Brain microvascular endothelial cell (primary cell): ENCODE results near the gene DYNLT4.
"Not testable (repeated sequence)": the region's sequence is repeated elsewhere in the genome, so short reads cannot be mapped to it uniquely, and the experiment has no call there.

Experiments
- DNase-seq: peaks from one replicate; pipeline ENCODE4 v3.0.0-alpha.2; 2020
- H3K27ac ChIP-seq: fragments of 250-450 bp; sonication (Bioruptor Pico); 2 replicates; pipeline ENCODE4 v1.5.1; 2020; ENCODE audit warnings: mild to moderate bottlenecking, moderate library complexity
- H3K27me3 ChIP-seq: fragments of 250-450 bp; sonication (Bioruptor Pico); replicated peaks from 2 replicates; pipeline ENCODE4 v1.5.1; 2020; ENCODE audit warnings: mild to moderate bottlenecking
- H3K36me3 ChIP-seq: fragments of 250-450 bp; sonication (Bioruptor Pico); replicated peaks from 2 replicates; pipeline ENCODE4 v1.5.1; 2020; ENCODE audit warnings: mild to moderate bottlenecking
- H3K4me3 ChIP-seq: 2 replicates; pipeline ENCODE4 v1.5.1; 2011; ENCODE audit warnings: low read depth, mild to moderate bottlenecking, control low read depth, low read length, moderate library complexity
- in situ Hi-C: cut with HindIII; loops from 2 replicates; pipeline ENCODE4 v1.10.0; 2017; ENCODE audit warnings: low sequenced_read_pairs, low pct_ligation_motif_present
- TF ChIP-seq, protein P1 (sequence below): IDR thresholded peaks from 2 replicates; pipeline ENCODE4 v1.5.1; 2011; ENCODE audit warnings: low read depth, mild to moderate bottlenecking, moderate library complexity, low read length, control low read depth, inconsistent platforms; ENCODE audit errors: missing control alignments

Gene DYNLT4

DNA sequence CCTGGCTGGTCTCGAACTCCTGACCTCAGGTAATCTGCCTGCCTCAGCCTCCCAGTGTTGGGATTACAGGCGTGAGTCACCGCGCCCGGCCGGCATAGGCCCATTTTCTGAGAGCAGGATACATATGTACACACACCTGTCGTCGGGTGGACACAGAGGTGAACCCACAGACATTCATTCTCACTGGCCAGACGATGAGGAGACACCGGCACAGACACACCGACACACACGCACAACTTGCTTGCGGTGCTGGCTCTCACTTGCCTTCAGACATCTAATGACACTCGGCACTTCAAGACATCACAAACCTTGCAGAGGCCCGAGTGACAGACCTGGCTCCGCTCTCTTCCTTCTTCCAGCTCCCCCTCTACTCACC, 35.3 kb upstream of the DYNLT4 start:
- no peaks in the 10 kb centered on the region for H3K27me3 ChIP-seq
- H3K36me3 ChIP-seq: no peaks in the 10 kb centered on the region
- H3K4me3 ChIP-seq: peak overlapping the region; percentile 60
- DNase-seq: no peak
- TF ChIP-seq, protein P1, sequence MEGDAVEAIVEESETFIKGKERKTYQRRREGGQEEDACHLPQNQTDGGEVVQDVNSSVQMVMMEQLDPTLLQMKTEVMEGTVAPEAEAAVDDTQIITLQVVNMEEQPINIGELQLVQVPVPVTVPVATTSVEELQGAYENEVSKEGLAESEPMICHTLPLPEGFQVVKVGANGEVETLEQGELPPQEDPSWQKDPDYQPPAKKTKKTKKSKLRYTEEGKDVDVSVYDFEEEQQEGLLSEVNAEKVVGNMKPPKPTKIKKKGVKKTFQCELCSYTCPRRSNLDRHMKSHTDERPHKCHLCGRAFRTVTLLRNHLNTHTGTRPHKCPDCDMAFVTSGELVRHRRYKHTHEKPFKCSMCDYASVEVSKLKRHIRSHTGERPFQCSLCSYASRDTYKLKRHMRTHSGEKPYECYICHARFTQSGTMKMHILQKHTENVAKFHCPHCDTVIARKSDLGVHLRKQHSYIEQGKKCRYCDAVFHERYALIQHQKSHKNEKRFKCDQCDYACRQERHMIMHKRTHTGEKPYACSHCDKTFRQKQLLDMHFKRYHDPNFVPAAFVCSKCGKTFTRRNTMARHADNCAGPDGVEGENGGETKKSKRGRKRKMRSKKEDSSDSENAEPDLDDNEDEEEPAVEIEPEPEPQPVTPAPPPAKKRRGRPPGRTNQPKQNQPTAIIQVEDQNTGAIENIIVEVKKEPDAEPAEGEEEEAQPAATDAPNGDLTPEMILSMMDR: no peak
- no peak overlapping the region for H3K27ac ChIP-seq
- in situ Hi-C loops: no loop called here

DNA sequence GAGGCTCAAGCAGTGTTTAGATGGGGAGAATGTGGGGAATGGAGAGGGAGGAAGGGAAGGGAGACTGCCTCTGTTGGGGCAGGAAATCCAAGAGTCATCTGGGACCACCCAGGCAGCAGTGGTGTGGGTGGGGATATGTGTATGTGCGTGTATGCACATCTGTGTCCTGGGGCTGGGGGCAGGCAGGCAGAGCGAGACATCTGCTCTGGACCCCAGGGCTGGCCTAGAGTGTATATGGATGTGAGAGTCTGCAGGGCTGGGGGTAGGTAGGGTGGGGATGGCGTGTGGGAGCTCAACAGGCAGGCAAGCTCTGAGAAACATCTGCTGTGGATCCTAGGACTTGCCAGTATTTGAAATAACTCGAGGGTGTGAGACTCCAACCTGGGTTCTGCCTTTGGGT, 32.4 kb upstream of the DYNLT4 start:
- Histone ChIP-seq H3K4me3 (no peak overlapping the region), H3K36me3 (no peaks in the 10 kb centered on the region), H3K27ac (no peak overlapping the region), H3K27me3 (no peaks in the 10 kb centered on the region)
- DNase-seq: no peak
- TF ChIP-seq, protein P1: no peak
- in situ Hi-C loops: no loop called here

DNA sequence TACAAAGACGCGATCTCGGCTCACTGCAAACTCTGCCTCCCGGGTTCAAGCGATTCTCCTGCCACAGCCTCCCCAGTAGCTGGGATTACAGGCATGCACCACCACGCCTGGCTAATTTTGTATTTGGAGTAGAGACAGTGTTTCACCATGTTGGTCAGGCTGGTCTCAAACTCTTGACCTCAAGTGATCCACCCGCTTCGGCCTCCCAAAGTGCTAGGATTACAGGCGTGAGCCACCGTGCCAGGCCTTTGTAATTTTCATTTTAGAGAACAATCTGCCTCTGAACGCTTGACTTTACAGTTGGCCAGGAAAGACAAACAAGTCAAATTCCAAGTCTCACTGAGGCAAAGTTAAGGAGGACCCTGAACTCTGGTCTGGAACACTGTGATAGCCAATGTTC, 31.1 kb upstream of the DYNLT4 start:
- H3K27me3 ChIP-seq, H3K36me3 ChIP-seq, in situ Hi-C loops, H3K27ac ChIP-seq, H3K4me3 ChIP-seq, DNase-seq: not testable (repeated sequence)

DNA sequence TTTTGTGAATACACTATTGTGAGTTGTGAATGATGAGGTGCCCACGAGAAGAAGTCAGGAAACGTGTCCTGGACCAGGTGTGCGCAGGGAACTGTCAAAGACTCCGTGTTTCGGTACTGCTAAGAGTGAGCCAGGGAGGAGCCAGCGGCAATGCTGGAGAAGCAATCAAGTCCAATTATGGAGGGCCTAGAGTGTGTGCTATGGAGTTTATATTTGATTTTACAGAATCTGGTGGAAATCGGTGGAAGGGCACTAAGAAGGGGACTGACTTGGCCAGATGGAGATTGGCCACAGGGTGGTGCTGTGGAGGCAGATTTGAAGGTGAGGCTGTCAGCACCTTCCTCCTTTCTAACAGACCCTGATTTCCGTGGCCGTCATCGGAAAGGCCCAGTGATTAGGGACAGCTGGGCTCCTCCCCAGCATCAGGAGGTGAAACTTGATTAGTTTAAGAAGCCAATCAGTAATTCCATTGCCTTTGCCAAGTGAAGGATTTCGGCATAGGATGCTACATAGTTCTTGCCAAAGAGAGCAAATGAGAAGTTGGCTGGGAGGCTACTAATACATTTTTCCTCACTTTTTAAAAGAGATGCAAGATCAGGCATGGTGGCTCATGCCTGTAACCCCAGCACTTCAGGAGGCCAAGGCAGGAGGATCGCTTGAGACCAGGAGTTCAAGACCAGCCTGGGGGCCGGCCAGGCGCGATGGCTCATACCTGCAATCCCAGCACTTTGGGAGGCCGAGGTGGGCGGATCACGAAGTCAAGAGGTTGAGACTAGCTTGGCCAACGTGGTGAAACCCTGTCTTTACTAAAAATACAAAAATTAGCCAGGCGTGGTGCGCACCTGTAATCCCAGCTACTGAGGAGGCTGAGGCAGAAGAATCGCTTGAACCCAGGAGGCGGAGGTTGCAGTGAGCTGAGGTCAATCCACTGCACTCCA, 28.9 kb upstream of the DYNLT4 start:
- no peak overlapping the region for H3K4me3 ChIP-seq
- DNase-seq: peak; percentile 71
- H3K36me3 ChIP-seq: no peaks in the 10 kb centered on the region
- no peak overlapping the region for H3K27ac ChIP-seq
- H3K27me3 ChIP-seq: no peaks in the 10 kb centered on the region
- in situ Hi-C loops: no loop called here
- TF ChIP-seq, protein P1: peak; percentile 96

DNA sequence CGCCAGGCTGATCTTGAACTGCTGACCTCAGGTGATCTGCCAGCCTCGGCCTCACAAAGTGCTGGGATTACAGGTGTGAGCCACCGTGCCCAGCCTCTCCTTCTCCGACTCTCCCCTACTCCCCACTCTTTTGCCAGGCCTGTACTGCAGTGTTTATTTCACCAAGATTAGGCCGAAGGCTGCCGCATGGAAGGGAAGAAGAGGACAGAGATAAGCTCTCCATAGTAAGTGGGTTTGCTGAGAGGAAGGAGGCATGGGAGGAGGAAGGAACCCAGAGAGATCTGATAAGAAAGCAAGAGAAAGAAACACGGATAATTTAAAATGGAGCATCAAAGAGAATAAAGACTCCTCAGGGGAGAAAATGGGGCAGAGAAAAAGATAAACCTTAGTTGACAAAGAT, 27.2 kb upstream of the DYNLT4 start:
- Histone ChIP-seq H3K27ac (no peak overlapping the region), H3K4me3 (no peak overlapping the region), H3K36me3 (no peaks in the 10 kb centered on the region), H3K27me3 (no peaks in the 10 kb centered on the region)
- in situ Hi-C loops: no loop called here
- TF ChIP-seq, protein P1: no peak
- DNase-seq: no peak

DNA sequence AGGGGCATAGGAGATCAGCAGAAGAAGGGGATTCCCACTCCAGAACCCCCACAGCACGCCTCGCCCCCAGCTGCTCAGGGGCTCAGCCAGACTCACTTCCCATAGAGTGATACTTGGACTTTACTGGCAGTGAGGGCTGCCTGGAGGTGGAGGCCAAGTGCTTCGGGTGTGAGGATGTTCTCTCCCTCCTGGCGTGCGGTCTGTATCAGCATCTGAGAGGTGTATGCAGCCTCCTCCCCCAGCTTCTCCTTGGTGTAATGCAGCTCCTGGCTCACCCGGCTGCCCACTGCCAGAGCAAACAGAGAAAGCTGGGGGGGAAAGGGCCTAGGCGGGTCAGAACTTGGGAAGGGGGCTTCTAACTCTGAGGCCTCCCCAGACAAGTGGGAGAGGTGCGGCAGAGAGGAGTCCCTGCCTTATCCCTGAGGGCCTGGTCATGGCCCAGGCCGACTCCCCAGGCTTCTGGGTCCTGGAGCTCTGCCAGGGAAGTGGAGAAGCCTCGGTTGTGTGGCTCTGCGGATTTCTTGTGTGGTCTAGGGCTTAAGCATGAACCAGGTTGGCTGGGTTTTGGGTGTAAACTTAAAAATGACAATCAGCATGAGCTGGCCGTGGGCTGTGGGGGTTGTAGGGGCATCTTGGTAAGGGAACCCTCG, 25.0 kb upstream of the DYNLT4 start:
- in situ Hi-C loops: no loop called here
- TF ChIP-seq, protein P1: no peak
- DNase-seq: no peak
- no peaks in the 10 kb centered on the region for H3K36me3 ChIP-seq
- no peak overlapping the region for H3K27ac ChIP-seq
- no peak overlapping the region for H3K4me3 ChIP-seq
- no peaks in the 10 kb centered on the region for H3K27me3 ChIP-seq
